ENCODE data around the gene QSER1. TPM values are rescaled to one million over a fixed set of nuclear protein-coding genes. Genes with fewer than 3 reads are reported as not detected.
A peak's percentile ranks its signal among the peaks of the same experiment; 100 is the strongest.

QSER1 gene
- total and polyA plus RNA-seq, 10 of the 15 experiments (the other 5 are each of a cell fraction or from before 2014, with no cell fraction given), result 2.1 to 15.0 (median 9.4) TPM

DNA sequence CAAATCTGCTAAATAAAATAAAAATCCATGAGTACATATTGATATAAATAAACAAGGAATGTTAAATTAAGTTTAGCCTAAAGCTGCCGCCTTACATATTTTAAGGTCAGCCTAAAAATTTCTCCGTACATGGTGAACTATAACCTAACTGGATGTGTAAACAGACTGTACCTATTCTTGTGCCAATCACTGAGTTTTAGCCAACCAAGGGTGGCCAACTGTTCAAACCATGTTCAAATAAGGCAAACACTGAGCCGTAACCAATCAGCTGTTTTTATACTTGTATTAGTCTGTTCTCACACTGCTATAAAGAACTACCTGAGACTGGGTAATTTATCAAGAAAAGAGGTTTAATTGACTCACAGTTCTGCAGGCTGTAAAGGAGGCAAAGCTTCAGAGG lies 8.6 kb upstream of the QSER1 start (continued):
- TF ChIP-seq, protein P1, sequence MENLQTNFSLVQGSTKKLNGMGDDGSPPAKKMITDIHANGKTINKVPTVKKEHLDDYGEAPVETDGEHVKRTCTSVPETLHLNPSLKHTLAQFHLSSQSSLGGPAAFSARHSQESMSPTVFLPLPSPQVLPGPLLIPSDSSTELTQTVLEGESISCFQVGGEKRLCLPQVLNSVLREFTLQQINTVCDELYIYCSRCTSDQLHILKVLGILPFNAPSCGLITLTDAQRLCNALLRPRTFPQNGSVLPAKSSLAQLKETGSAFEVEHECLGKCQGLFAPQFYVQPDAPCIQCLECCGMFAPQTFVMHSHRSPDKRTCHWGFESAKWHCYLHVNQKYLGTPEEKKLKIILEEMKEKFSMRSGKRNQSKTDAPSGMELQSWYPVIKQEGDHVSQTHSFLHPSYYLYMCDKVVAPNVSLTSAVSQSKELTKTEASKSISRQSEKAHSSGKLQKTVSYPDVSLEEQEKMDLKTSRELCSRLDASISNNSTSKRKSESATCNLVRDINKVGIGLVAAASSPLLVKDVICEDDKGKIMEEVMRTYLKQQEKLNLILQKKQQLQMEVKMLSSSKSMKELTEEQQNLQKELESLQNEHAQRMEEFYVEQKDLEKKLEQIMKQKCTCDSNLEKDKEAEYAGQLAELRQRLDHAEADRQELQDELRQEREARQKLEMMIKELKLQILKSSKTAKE (IDR thresholded peaks at IDR 0.05; ENCODE audit: low read depth, poor library complexity, severe bottlenecking), result no peak
- TF ChIP-seq RB1 (IDR thresholded peaks at IDR 0.05; ENCODE audit: borderline replicate concordance) (no peak), POU2F2 (IDR thresholded peaks at IDR 0.05; ENCODE audit: borderline replicate concordance, low read depth, low read length) (no peak)

- 59% methylated on average over 3 of the region's 3 CpGs for WGBS (ENCODE audit: insufficient coverage, insufficient replicate concordance, low lambda C conversion rate, missing lambda C conversion rate)
- Histone ChIP-seq H2AFZ (ENCODE audit: control insufficient read depth, low read depth, low read length) (no peak overlapping the region), H3K27ac (ENCODE audit: control insufficient read depth, insufficient read depth) (no peak overlapping the region), H4K20me1 (ENCODE audit: control insufficient read depth, insufficient read depth) (no peaks in the 10 kb centered on the region), H3K9me3 (replicated peaks; ENCODE audit: control insufficient read depth, insufficient read depth, low read length) (no peaks in the 10 kb centered on the region), H3K27me3 (replicated peaks in 1 of 2; ENCODE audit: control insufficient read depth in 2 of 2, insufficient read depth in 2 of 2, low read length in 1 of 2) (no peaks in the 10 kb centered on the region), H3K4me3 (no peak overlapping the region), H3K4me1 (ENCODE audit: control insufficient read depth, insufficient read depth, low read length) (no peaks in the 10 kb centered on the region), H3K36me3 (ENCODE audit: control insufficient read depth in 2 of 2, insufficient read depth in 2 of 2, low read length in 1 of 2) (no peaks in the 10 kb centered on the region), H3K79me2 (ENCODE audit: control insufficient read depth, insufficient read depth, low read length) (no peaks in the 10 kb centered on the region), H3K9ac (ENCODE audit: control insufficient read depth, insufficient read depth, low read length) (no peak overlapping the region), H3K4me2 (ENCODE audit: control insufficient read depth, insufficient read depth) (no peak overlapping the region)
- intact Hi-C loops (cut with micrococcal nuclease; ENCODE audit: unreplicated experiment), result loop anchor here (5.0 kb wide), 1 partner anchor 177 kb away; no protein-coding TSS in a partner anchor
- no peak for TF ChIP-seq EGR1 (IDR thresholded peaks at IDR 0.05; ENCODE audit: borderline replicate concordance in 1 of 2, low read depth in 2 of 2, low read length in 2 of 2)
- TF ChIP-seq, protein P2, sequence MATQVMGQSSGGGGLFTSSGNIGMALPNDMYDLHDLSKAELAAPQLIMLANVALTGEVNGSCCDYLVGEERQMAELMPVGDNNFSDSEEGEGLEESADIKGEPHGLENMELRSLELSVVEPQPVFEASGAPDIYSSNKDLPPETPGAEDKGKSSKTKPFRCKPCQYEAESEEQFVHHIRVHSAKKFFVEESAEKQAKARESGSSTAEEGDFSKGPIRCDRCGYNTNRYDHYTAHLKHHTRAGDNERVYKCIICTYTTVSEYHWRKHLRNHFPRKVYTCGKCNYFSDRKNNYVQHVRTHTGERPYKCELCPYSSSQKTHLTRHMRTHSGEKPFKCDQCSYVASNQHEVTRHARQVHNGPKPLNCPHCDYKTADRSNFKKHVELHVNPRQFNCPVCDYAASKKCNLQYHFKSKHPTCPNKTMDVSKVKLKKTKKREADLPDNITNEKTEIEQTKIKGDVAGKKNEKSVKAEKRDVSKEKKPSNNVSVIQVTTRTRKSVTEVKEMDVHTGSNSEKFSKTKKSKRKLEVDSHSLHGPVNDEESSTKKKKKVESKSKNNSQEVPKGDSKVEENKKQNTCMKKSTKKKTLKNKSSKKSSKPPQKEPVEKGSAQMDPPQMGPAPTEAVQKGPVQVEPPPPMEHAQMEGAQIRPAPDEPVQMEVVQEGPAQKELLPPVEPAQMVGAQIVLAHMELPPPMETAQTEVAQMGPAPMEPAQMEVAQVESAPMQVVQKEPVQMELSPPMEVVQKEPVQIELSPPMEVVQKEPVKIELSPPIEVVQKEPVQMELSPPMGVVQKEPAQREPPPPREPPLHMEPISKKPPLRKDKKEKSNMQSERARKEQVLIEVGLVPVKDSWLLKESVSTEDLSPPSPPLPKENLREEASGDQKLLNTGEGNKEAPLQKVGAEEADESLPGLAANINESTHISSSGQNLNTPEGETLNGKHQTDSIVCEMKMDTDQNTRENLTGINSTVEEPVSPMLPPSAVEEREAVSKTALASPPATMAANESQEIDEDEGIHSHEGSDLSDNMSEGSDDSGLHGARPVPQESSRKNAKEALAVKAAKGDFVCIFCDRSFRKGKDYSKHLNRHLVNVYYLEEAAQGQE (IDR thresholded peaks at IDR 0.05; ENCODE audit: low read depth, low read length), result no peak
- TF ChIP-seq SMC3 (IDR thresholded peaks at IDR 0.05; ENCODE audit: borderline replicate concordance, low read length), result peak; percentile 33; the same call in 1 of the 2 replicates
- peak; percentile 52 for TF ChIP-seq RAD21 (IDR thresholded peaks at IDR 0.05; ENCODE audit: insufficient read depth, low read depth, low read length)
- TF ChIP-seq KLF5 (IDR thresholded peaks at IDR 0.05; ENCODE audit: partially characterized antibody), result no peak
- no peak for TF ChIP-seq YY1 (IDR thresholded peaks at IDR 0.05; ENCODE audit: low read depth, low read length)
- TF ChIP-seq CTCF (IDR thresholded peaks at IDR 0.05 in 2 of 3, conservative IDR thresholded peaks at IDR 0.05 in 1 of 3; ENCODE audit: control insufficient read depth in 2 of 3, extremely low read depth in 1 of 3, insufficient read depth in 1 of 3, low read depth in 3 of 3, low read length in 3 of 3), result peak; percentile 60 to 63 (median 61)
- in situ Hi-C loops (cut with MboI), result no loop called here
- ChIA-PET SMC1A (ENCODE audit: uncharacterized antibody, unreplicated experiment) (interaction anchor here (1.1 to 4.9 kb wide), 5 partner anchors 10 to 180 kb away, joined by 3 to 21 read pairs (median 6); no protein-coding TSS in a partner anchor), POLR2A (no interaction called here), RAD21 (ENCODE audit: unreplicated experiment) (interaction anchor here (0.6 to 1.7 kb wide), 4 partner anchors 8 to 384 kb away, joined by 3 to 11 read pairs (median 6); no protein-coding TSS in a partner anchor), CTCF (interaction anchor here (1.0 to 4.6 kb wide), 9 partner anchors 11 to 181 kb away, joined by 3 to 34 read pairs (median 4); no protein-coding TSS in a partner anchor)
- peak; percentile 82 for FAIRE-seq
- peak; percentile 89 for ATAC-seq
- BruUV-seq (replicated peaks), result no TSS peak
- no peak for DNase-seq (ENCODE audit: low read depth, low spot score)
Observed at GRCh38 chr11:32884770-32885384, 7.7 kb upstream of the QSER1 start.

Data from GM12878 (cell line).